Transverse colon (tissue), 4 donors: ENCODE measurements around the gene PGD. TPM values are rescaled to one million over a fixed set of nuclear protein-coding genes. Genes with fewer than 3 reads are reported as not detected.

Experiments used
- DNase-seq: peaks from one replicate; pipeline ENCODE4 v3.0.0-alpha.2; 2019
- H3K27ac ChIP-seq, 4 donors: fragments of 200-600 bp; sonication (generic); 2 replicates each; pipeline ENCODE4 v1.5.1; 2016 to 2018; ENCODE audit warnings: inconsistent platforms in 4 of 4
- H3K27me3 ChIP-seq: fragments of 200-600 bp; sonication (generic); 2 replicates; pipeline ENCODE4 v1.5.1; 2017; ENCODE audit warnings: inconsistent platforms
- H3K36me3 ChIP-seq, 4 donors: fragments of 200-600 bp; sonication (generic); 2 replicates each; pipeline ENCODE4 v1.5.1; 2017 to 2019; ENCODE audit warnings: inconsistent platforms in 4 of 4
- H3K4me1 ChIP-seq, 4 donors: fragments of 200-600 bp; sonication (generic); 2 replicates each; pipeline ENCODE4 v1.5.1; 2017 to 2020; ENCODE audit warnings: inconsistent platforms in 4 of 4
- H3K4me3 ChIP-seq, 4 donors: fragments of 200-600 bp; sonication (generic); 1 replicate in 1 of 4; 2 replicates in 3 of 4; pipeline versions ENCODE4 v1.5.1 to v1.6.1; 2017 to 2019; ENCODE audit warnings: inconsistent platforms in 4 of 4
- H3K9me3 ChIP-seq, 2 donors: fragments of 200-600 bp; sonication (generic); 2 replicates each; pipeline ENCODE4 v1.5.1; 2017 to 2019; ENCODE audit warnings: inconsistent platforms in 2 of 2
- CTCF ChIP-seq, 5 experiments: fragments of 200-600 bp in 3 of 5; fragments of 450-650 bp in 2 of 5; sonication (generic) in 3 of 5; IDR thresholded peaks; 1 replicate in 2 of 5; 2 replicates in 3 of 5; pipeline ENCODE4 v1.5.1; 2016 to 2017; ENCODE audit warnings: antibody characterized with exemption in 5 of 5, inconsistent platforms in 3 of 5, mild to moderate bottlenecking in 2 of 5, moderate library complexity in 1 of 5
- EP300 ChIP-seq: sonication (generic); formaldehyde crosslinking; IDR thresholded peaks from one replicate; pipeline ENCODE4 v1.6.1; 2017; ENCODE audit warnings: antibody characterized with exemption, low read depth
- POLR2A ChIP-seq: fragments of 450-650 bp; IDR thresholded peaks from one replicate; pipeline ENCODE4 v1.6.1; 2016; ENCODE audit warnings: antibody characterized with exemption, mild to moderate bottlenecking, moderate library complexity
- POLR2AphosphoS5 ChIP-seq, 3 donors: sonication (generic); formaldehyde crosslinking; IDR thresholded peaks; one replicate each; pipeline ENCODE4 v1.6.1; 2016; ENCODE audit warnings: antibody characterized with exemption in 3 of 3
- WGBS, 2 donors: methylation state at CpG; one replicate each; pipeline ENCODE4 v1.1.5; 2018; ENCODE audit warnings: low coverage in 1 of 2; 5-methylcytosine and 5-hydroxymethylcytosine counted together
- in situ Hi-C, 4 donors: fragments of 200-750 bp; cut with MboI; loops; one replicate each; pipeline versions ENCODE4 v1.15.0 to v1.15.1; 2017; ENCODE audit warnings: low sequenced_read_pairs in 3 of 4, low pct_ligation_motif_present in 1 of 4, low pct_unique_long_range_greater_than_20kb in 1 of 4
- intact Hi-C: fragments of 100-400 bp; cut with DNase I; formaldehyde crosslinking; loops from one replicate; pipeline ENCODE4 v1.15.1; 2023; ENCODE audit warnings: low total_unique reads
- total RNA-seq, 4 donors: library from RNA; depleted of rRNA; stranded (reverse); fragments of >200 nt; gene quantifications; one replicate each; pipeline ENCODE4 v1.1.0, GENCODE V29; 2016

Gene PGD
- total RNA-seq, 4 donors from 2014 or later, result 15.7 to 73.0 (median 66.1) TPM

GRCh38 chr1:10360045-10360444, 38.8 kb upstream of the PGD start:
- DNase-seq, result no peak
- no peaks in the 10 kb centered on the region for H3K27me3 ChIP-seq
- no peaks in the 10 kb centered on the region for H3K9me3 ChIP-seq
- intact Hi-C loops (no loop called here), in situ Hi-C loops (no loop called here)
- H3K27ac ChIP-seq, result no peak overlapping the region
- H3K36me3 ChIP-seq, result peaks cover 0 to 24% (median 7%) of the 10 kb centered on the region in 4 donors
- no peaks in the 10 kb centered on the region for H3K4me1 ChIP-seq
- whole genome bisulfite sequencing, 2 donors, result 71 to 80% methylated on average over 1 of the region's 1 CpG
- TF ChIP-seq CTCF (IDR thresholded peaks at IDR 0.05), result no peak
- TF ChIP-seq POLR2A, result no peak
- TF ChIP-seq POLR2AphosphoS5 (IDR thresholded peaks at IDR 0.05), result no peak
- no peak for TF ChIP-seq EP300
- H3K4me3 ChIP-seq, result no peak overlapping the region

DNA sequence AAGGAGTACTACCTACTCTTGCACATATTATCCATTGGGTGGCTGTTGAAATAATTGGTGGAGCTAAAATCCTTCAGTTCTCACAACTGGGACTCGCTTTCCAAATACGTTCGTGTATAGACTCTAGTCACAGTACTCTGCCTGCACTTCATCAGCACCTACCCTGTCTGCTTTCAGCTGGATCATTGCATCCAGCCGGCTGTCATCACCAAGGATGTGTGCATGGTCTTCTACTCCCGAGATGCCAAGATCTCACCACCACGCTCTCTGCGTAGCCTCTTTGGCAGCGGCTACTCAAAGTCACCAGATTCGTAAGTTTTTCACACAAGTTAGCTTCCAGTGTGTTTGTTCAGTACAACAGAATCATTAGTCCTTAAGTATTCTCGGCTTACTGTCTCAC, 37.3 kb upstream of the PGD start:
- Histone ChIP-seq H3K4me3 (no peak overlapping the region), H3K9me3 (no peaks in the 10 kb centered on the region), H3K36me3 (peaks cover 0 to 31% (median 14%) of the 10 kb centered on the region in 4 donors), H3K4me1 (no peaks in the 10 kb centered on the region), H3K27ac (no peak overlapping the region), H3K27me3 (no peaks in the 10 kb centered on the region)
- intact Hi-C loops (no loop called here), in situ Hi-C loops (no loop called here)
- 96 to 98% methylated on average over 7 to 10 of the region's 10 CpGs for WGBS, 2 donors
- TF ChIP-seq EP300, result no peak
- TF ChIP-seq POLR2AphosphoS5 (IDR thresholded peaks at IDR 0.05), result no peak
- DNase-seq, result no peak

DNA sequence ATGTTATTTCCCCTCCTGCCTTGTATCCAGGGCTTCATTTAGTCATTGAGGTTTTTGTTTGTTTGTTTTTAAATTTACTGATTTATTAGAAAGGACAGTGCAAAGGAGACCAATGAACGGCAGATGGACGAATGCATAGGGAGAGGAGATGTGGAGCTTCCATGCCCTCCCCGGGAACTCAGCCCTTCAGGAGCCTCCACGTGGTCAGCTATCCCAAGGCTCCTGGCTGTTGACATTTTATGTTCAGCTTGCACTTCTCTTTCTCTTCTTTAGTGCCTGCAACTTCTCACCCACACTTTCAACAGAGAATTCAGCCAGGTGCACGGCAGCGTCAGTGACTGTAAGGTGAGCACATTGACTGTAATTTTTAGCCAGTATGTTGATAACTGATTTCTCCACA, 30.7 kb upstream of the PGD start:
- Histone ChIP-seq H3K4me3 (no peak overlapping the region), H3K4me1 (no peaks in the 10 kb centered on the region), H3K27ac (no peak overlapping the region), H3K36me3 (peaks cover 0 to 61% (median 20%) of the 10 kb centered on the region in 4 donors), H3K27me3 (no peaks in the 10 kb centered on the region), H3K9me3 (no peaks in the 10 kb centered on the region)
- TF ChIP-seq POLR2A (no peak), POLR2AphosphoS5 (IDR thresholded peaks at IDR 0.05) (no peak), CTCF (IDR thresholded peaks at IDR 0.05) (no peak), EP300 (no peak)
- 87 to 93% methylated on average over 6 of the region's 6 CpGs for WGBS, 2 donors
- intact Hi-C loops (no loop called here), in situ Hi-C loops (no loop called here)
- DNase-seq, result no peak

GRCh38 chr1:10374442-10374860, 24.4 kb upstream of the PGD start:
- TF ChIP-seq CTCF (IDR thresholded peaks at IDR 0.05) (no peak), POLR2AphosphoS5 (IDR thresholded peaks at IDR 0.05) (no peak)
- Histone ChIP-seq H3K27ac (no peak overlapping the region), H3K9me3 (no peaks in the 10 kb centered on the region), H3K36me3 (peaks cover 0 to 38% (median 18%) of the 10 kb centered on the region in 4 donors), H3K4me3 (no peak overlapping the region), H3K4me1 (no peaks in the 10 kb centered on the region), H3K27me3 (no peaks in the 10 kb centered on the region)
- WGBS, 2 donors, result 93% methylated on average over 8 of the region's 8 CpGs; no CpG with 5 or more reads in 1 of the 2 donors
- in situ Hi-C loops (loop anchor here in 1 of 4 donors (10.0 kb wide), 1 partner anchor 50 kb away; no protein-coding TSS in a partner anchor), intact Hi-C loops (no loop called here)
- no peak for DNase-seq
